Transverse colon (tissue), 4 donors: Measurements from ENCODE around the gene RSBN1.

Experiments
- CTCF ChIP-seq, 5 experiments: fragments of 200-600 bp in 3 of 5; fragments of 450-650 bp in 2 of 5; sonication (generic) in 3 of 5; IDR thresholded peaks; 1 replicate in 2 of 5; 2 replicates in 3 of 5; pipeline ENCODE4 v1.5.1; 2016 to 2017; ENCODE audit warnings: antibody characterized with exemption in 5 of 5, inconsistent platforms in 3 of 5, mild to moderate bottlenecking in 2 of 5, moderate library complexity in 1 of 5
- POLR2A ChIP-seq: fragments of 450-650 bp; IDR thresholded peaks from one replicate; pipeline ENCODE4 v1.6.1; 2016; ENCODE audit warnings: antibody characterized with exemption, mild to moderate bottlenecking, moderate library complexity
- POLR2AphosphoS5 ChIP-seq, 3 donors: sonication (generic); formaldehyde crosslinking; IDR thresholded peaks; one replicate each; pipeline ENCODE4 v1.6.1; 2016; ENCODE audit warnings: antibody characterized with exemption in 3 of 3

- TF ChIP-seq CTCF (IDR thresholded peaks at IDR 0.05) (no peak), POLR2A (no peak), POLR2AphosphoS5 (IDR thresholded peaks at IDR 0.05) (no peak)
These were observed 66.9 kb downstream of the RSBN1 start for GRCh38 chr1:113745425-113745824.
